Measurements from ENCODE around the gene BSG.

Gene BSG

DNA sequence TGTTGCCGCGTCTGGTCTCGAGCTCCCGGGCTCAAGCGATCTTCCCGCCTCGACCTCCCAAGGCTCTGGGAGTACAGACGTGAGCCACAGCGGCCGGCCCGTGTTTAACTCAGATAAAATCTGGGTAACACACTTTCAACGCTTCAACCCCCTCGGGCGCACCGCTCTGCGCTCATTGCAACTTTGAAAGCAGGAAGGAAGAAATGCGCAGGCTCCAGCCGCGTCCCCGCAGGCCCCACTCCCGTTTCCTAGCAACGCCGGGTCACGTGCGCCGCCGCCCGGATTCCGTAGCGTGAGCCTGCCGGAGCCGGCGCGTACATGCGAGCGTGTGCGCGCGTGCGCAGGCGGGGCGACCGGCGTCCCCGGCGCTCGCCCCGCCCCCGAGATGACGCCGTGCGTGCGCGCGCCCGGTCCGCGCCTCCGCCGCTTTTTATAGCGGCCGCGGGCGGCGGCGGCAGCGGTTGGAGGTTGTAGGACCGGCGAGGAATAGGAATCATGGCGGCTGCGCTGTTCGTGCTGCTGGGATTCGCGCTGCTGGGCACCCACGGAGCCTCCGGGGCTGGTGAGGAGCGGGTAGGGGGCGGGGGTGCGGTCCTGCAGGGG is at the start of gene BSG:
Gene BSG, plus strand, starts transcription at position 457 of the 603 bp plus-strand sequence. Its CDS starts 39 bp downstream, at position 496.
- DNase-seq (ENCODE audit: low spot score) = peak; percentile 98

DNA sequence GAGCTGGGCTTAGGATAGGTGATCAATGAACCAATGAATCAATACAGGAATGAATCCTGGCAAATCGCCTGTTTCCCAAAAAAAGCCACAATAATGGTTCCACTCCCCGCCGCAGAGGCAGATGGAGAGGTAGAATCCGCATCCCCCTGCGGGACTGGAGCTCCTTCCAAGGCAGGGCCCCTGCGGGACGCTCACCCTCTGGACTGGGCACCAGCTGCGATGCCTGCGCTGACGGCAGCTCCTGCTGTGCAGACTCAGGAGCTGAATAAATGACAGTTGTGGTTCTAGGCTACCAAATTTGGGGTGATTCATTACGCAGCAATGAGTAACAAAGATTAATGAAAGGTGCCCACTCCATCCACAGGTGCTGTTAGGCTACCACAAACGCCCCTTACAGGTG is 49.7 kb upstream of the BSG start:
- no peak for DNase-seq (ENCODE audit: low spot score)

DNA sequence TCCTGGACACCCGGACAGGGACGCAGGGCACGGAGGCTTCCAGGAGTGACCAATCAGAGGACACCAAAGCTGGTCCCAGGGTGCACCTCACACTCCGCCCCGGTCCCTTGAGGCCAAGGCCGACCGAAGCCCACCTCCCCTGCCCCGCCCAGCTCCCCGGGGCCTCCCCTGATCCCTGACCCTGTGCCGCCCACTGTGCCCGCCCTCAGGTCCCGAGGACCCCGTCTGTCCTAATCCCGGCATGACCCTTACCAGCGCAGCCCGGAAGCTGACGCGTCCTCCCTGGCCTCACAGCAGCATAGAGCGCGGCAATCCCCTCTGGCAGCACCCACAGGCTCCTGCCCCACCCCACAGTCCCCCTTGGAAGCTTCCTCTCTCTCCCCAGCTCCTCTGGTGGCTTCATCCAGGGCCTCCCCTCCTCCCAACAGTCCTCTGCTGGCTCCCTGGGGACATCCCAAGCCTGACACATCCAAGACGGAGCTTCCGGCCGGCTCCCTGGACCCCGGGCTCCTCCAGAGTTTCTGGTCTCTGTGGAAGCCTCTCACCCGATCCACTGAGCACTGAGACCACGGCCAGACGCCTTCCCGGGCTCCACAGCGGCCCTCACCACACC is 48.2 kb upstream of the BSG start:
- no peak for DNase-seq (ENCODE audit: low spot score)

DNA sequence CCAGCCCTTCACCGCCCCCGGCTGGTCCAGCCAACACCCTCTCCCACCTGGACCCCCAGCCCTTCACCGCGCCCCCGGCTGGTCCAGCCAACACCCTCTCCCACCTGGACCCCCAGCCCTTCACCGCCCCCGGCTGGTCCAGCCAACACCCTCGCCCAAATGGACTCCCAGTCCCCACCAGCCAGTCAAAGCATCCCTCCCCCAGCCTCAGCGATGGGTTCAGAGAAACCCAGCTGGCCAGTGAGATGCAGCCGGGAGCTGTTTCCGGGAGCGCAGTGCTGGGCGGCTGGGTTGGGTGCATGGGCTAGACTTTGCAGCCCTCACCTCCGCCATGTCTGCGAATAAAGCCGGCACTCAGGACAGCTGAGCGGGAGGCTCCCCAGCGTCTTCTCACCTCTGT is 47.4 kb upstream of the BSG start:
- DNase-seq (ENCODE audit: low spot score) = no peak

DNA sequence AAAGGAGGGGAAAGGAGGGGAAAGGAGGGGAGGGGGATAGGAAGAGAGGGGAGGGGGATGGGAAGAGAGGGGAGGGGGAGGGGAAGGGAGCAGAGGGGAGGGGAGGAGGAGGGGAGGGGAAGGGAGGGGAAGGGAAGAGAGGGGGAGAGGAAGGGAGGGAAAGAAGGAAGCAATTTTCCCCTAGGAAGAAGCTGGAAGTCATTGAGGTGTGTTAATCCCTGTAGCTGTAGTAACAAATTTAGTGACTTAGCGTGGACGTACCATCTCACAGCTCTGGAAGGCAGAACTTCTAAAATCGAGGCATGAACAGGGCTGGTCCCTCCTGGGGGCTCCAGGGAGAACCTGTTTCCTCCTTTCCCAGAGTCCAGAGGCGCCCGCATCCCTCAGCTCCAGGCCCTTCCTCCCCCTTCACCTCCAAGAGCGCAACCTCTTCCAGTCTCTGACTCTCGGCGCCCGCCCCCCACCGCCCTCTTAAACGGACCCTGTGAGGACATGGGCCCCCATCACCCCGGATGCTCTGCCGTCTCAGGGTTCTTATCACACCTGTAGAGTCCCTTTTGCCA is 46.5 kb upstream of the BSG start:
- DNase-seq (ENCODE audit: low spot score) = no peak

DNA sequence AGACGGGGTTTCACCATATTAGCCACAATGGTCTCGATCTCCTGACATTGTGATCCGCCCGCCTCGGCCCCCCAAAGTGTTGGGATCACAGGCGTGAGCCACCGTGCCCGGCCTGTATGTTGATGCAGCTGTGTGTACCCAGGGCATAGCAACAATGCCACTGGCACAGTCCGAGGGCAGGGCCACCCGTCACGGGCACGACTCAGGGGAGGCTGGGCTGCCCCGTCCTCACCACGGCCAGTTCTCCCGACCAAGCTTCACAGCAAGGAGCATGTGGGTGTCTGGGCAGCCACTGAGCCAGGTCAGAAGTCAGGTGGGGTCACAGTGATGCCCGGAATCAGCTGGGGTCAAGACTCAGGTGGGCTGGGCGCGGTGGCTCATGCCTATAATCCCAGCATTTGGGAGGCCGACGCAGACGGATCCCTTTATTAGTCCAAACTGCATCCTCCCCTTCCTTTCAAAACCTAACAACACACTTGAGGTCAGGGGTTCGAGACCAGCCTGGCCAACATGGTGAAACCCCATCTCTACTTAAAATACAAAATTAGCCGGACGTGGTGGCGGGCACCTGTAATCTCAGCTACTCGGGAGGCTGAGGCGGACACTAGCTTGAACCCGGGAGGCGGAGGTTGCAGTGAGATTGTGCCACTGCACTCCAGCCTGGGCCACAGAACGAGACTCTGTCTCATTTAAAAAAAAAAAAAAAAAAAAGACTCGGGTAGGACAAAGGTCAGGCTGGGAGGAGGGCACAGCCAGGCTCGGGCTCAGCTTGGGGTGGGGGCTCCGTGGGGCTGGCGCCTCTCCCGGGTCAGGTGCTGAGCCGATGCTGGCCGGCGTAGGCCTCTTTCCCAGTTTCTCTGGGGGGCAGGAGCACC is 42.0 kb upstream of the BSG start:
- DNase-seq (ENCODE audit: low spot score) = no peak

DNA sequence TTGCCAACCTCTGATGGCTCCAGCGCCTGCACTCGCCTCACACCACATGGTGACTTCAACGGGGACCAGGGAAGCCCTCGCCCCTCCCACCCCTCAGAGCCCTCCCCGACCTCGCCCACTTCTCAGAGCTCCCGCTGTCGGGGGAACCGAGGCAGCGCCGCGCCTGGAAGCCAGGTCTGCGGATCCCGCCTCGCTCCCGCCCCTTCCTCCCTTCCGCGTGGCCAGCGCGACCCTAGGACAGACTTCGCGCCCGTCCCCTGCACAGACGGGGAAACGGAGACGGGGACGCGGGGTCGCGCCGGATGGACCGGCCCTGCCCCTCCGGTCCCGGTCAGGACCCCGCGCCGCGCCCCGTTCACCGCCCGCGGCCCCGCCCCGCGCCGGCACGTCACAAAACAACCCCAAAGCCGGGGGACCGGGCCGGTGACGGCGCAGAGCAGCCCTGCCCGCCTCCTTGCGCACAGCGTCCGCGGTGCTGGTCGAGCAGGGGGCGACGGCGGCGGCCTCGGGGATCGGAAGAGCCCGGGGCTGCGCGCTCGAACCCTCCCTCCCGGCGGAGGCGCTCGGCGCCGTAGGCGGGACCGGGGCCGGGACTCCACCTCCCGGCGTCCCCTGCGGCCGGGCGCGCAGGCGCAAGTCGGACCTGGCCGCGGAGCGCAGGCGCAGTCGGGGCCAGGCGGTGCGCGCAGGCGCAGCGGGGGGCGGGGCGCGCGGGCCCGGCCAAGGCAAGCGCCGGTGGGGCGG is 41.2 kb upstream of the BSG start:
- peak; percentile 83 for DNase-seq (ENCODE audit: low spot score)

DNA sequence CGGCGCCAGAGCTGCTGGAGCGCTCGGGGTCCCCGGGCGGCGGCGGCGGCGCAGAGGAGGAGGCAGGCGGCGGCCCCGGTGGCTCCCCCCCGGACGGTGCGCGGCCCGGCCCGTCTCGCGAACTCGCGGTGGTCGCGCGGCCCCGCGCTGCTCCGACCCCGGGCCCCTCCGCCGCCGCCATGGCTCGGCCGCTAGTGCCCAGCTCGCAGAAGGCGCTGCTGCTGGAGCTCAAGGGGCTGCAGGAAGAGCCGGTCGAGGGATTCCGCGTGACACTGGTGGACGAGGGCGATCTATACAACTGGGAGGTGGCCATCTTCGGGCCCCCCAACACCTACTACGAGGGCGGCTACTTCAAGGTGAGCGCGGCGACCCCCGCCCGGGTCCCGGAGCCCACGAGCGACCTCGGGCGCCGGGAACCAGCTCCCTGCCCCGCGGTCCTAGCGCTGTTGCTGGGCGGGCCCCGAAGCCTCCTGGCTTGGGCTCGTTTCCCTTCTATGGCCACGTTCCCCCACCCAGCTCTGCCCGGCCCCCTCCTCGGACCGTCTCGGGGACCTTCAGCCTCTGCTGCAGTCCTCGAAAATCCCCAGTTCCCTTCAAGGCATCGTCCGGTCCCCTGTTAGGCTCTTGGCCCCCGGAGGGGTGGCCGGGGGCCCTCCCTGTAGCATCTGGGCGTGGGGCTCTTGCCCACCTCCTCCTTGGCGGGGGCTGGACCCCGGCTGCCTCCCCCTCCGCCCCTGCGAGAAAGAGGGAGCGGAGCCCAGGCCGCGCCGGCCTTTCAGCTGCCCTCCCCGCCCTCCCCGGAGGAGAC is 40.4 kb upstream of the BSG start, which contains the start of gene CDC34:
Gene CDC34, plus strand, starts transcription at position 8 of the 808 bp plus-strand sequence. Its CDS starts 172 bp downstream, at position 180.
- no peak for DNase-seq (ENCODE audit: low spot score)

DNA sequence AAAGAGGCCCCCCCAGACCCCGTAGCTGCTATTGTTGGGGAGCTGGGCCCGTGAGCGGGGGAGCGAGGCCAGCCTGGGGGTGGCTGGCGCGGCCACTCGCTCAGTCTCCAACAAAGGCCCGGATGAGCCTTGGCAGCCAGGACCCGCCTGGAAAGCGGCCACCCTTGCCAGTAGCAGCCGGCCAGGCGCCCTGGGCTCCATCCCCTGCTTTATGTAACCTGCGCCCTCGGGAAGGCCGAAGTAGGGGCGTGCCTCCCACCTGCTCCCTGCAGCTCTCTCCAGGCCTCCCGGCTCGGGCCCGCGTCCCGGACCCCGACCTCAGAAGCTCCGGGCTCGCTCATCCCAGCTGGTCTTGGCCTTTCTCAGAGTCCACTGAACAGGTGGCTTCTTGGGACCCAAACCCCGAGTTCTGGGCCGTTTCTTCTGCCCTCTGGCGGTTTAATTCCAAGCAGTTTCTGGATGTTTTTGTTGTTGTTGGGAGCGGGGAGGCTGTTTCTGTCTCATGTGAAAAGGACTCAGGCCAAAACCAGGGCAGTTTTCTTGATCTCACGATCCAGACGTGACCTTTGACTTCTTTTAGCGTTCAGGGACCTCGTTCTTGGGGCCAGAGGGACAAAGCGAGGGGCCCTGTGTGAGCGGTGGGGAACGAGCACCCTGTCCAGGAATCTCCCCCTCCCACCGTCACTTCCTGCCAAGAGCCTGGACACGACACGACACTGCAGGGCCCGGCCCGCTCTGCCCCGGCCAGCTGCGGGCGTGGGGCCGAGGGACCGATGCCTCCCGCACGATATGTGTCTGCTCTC is 39.6 kb upstream of the BSG start:
- peak; percentile 29 for DNase-seq (ENCODE audit: low spot score)

DNA sequence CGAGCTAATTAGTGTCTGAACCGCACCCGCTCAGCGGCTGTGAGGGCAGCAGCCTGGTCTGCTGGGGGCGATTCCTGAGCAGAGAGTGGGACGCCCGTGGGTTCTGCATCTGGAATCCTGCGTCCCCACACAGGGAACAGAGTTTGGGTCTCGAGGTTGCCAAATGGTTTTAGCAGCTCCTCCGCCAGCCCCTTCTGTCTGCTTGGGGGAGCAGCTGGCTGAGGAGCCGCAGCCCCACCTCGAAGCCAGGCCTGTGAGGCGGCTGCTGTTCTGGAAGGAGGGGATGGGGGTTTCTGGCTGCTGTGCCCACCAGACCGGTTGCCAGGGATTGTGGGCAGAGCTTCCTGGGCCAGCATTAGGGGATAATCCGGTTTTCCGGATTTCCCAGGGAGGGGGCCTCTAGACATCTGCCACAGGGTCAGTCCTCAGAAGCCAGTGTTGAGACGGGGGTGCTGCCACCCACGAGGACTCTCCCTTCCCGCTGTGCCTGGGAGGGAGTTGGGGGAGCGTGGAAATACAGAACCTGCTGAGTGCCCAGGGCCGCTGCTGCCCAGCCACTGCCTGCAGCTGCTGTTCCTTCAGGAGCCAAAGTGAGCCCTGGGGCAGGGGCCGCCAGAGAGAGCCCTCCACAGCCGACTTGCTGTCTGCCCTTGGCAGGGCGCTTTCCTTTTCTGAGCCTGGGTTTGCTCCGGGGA is 38.9 kb upstream of the BSG start:
- DNase-seq (ENCODE audit: low spot score) = no peak

DNA sequence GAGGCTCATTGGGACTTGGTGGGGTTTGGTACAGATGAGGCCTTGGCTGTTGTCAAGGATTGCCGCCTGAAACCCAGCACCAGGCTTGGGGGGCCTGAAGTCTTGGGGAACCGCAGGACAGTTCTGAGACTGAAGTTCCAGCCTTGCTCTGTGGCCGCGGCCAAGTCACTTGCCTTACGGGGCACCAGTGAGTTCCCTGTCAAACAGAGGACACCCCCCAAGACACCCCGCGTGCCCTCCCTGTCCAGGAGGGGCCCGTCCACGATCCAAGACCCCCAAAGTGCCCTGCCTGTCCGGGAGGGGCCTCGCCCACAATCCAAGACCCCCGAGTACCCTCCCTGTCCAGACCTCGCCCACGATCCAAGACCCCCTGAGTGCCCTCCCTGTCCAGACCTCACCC is 38.3 kb upstream of the BSG start:
- DNase-seq (ENCODE audit: low spot score) = no peak

DNA sequence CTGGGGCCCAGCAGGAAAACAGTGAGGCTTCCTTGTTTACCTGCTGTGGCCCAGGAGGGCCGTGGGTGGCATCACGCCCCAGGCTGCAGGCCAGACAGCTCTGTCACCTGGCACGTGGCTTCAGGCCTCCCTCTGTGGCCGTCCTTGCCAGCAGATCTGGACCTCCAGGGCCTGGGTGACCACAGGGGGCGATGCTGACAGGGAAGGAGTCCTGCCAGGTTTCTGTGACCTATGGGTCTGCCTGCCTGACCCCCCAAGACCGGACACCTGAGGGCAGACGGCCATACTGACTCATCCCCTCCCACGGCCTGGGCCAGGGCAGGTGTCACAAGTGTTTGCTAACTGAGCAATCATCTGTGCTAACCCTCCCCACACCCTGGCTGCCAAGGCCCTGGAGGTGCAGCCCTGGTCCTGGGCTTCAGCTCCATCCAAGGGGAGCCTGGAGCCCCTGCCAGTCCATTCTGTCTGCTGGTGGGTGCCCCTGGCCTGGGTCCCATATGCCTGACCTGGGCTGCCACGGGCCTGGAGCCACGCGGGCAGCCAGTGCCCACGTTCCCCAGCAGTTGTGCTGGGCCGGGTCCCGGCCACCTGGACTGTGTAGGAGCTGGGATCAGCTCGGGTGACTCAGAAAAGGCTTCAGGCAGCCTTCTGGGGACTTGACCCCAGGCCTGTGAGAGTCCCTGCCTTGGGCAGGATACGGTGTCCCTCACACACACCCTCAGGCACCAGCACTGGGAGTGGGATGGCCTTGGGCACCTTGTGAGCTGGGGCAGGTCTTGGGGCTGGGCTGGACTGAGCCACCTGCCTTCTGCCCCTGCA is 37.2 kb upstream of the BSG start:
- DNase-seq (ENCODE audit: low spot score) = no peak

DNA sequence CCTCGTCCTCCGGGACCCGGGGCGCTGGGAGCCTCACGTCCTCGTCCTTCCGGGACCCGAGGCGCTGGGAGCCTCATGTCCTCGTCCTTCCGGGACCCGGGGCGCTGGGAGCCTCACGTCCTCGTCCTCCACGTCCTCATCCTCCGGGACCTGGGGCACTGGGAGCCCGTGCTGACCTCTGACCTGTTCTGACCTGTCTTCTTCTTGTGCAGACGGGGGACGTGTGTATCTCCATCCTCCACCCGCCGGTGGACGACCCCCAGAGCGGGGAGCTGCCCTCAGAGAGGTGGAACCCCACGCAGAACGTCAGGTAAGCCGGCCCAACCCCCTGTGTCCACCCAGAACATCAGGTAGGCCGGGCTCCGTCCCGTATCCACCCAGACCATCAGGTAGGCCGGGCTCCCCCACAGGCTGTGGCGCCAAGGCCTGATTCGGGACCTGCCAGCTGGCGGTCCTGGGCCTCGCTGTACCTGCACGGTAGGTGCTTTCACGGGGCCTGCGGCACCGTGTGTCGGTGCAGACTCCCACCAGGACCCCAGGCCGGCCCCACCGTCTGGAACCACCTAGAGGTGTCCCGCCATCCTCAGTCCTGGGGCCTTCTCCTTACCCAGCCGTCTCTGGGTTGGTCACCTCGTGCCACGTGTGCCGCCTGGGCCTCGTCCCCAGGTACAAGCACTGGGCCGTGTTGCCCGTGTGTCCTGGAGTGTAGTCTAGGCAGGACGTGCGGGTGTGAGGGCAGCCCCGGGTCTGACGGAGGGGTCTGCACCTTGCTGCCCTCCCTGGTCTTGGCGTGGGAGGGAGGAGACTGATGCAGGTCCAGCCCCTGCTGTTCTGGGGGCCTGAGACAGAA is 36.1 kb upstream of the BSG start:
- DNase-seq (ENCODE audit: low spot score) = no peak

DNA sequence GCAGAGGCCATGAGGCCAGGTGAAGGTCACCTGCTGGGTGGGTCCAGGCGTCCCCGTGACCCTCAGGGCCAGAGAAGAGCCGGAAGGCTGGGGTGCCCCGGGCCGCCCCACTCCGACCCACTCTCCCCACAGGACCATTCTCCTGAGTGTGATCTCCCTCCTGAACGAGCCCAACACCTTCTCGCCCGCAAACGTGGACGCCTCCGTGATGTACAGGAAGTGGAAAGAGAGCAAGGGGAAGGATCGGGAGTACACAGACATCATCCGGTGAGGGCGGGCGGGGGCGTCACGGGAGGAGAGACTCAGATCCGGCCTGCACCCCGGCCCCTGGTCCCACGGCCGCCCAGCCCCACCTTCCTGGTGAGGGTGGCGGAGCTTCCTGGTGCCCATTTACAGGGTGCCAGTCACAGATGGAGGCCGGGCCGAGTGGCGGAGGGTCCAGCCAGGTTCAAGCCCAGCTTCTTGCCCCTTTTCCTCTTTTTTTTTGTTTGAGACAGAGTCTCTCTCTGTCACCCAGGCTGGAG is 35.5 kb upstream of the BSG start:
- DNase-seq (ENCODE audit: low spot score) = no peak

DNA sequence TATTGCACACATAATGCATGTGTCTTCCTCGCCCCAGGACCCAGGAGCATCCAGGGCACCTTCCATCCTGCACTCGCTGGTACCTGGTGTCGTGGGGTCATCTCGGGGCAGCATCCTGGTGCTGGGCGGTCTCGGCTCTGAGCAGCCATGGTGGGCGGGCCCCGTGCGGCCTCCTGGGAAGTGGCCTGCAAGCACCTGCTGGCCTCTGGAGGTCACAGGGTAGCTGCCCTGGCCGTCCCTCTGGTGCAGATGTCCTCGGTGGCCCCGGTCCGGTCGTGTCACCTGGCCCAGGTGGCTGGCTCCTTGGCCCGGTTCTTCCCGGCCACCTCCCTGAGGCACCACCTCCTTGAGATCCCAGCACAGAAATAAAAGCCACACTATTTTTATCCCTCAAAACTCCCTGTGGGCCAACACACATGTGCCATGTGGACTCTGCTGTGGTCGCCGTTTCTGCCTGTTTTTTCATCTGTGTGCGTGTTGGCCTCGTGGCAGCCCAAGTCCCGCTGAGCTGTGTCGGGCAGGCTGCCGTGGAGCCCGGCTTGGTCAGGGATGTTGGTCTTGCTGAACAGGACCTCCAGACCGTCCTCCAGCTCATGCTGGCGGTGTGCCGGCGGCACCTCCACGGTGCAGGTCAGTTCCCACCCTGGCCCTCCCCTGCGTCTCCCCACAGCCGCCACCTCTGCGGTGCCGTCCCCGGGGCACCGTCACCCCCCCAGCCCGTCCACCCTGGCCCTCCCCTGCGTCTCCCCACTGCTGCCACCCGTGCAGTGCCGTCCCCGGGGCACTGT is 33.6 kb upstream of the BSG start:
- DNase-seq (ENCODE audit: low spot score) = no peak

DNA sequence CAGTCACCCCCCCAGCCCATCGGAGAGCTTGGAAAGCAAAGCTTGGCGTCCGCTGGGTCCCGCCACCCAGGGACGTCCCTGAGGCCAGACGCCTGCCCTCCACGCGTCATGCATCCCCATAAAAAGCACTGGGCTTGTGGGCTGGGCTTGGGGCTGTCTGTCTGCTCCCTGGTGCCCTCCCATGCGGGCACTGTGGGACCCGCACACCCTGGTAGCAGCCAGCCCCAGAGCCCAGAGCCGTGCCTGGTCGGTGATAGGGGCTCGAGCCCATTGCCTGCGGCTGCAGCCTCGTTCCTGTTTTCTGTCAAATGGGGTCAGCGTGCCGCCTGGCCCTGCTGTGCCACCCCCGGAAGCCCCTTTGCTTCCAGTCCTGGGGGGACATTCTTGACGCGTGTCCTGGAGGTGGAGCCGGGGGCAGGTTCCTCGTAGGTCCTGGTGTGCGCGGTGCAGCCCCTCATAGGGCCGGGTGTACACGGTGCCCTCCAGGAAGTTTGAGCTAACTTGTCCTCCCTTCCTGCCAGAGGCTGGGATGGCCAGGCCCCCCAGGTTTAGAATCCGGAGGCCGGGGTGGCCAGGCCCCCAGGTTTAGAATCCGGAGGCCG is 32.9 kb upstream of the BSG start:
- DNase-seq (ENCODE audit: low spot score) = no peak
